K562 (cell line): ENCODE measurements around the gene SLAMF9.

Experiments
- CBFB ChIP-seq: sonication (generic); formaldehyde crosslinking; IDR thresholded peaks from 2 replicates; pipeline ENCODE4 v1.4.0; 2020; ENCODE audit warnings: mild to moderate bottlenecking, missing genetic modification reagents
- HSF4 ChIP-seq: fragments of 250-450 bp; sonication (Bioruptor Pico); IDR thresholded peaks from 2 replicates; pipeline ENCODE4 v2.1.2; 2022; ENCODE audit warnings: mild to moderate bottlenecking, moderate library complexity, borderline replicate concordance
- MEF2A ChIP-seq: IDR thresholded peaks from 2 replicates; pipeline ENCODE4 v1.6.1; 2011; ENCODE audit warnings: low read depth, mild to moderate bottlenecking, low read length, moderate library complexity; ENCODE audit not compliant: control insufficient read depth
- RBM14 ChIP-seq: fragments of 200-400 bp; formaldehyde crosslinking; IDR thresholded peaks from 2 replicates; pipeline ENCODE4 v1.6.1; 2018; ENCODE audit warnings: low read depth, mild to moderate bottlenecking, low read length, moderate library complexity, borderline replicate concordance; ENCODE audit not compliant: insufficient read depth
- RCOR1 ChIP-seq, 2 experiments: IDR thresholded peaks; 2 replicates each; pipeline ENCODE4 v1.6.1; 2012; ENCODE audit warnings: low read depth in 2 of 2, low read length in 2 of 2, borderline replicate concordance in 1 of 2, improper control_type of control experiment in 1 of 2
- SIN3B ChIP-seq: fragments of 450-650 bp; IDR thresholded peaks from 2 replicates; pipeline ENCODE4 v1.6.1; 2017; ENCODE audit warnings: low read depth, mild to moderate bottlenecking, moderate library complexity
- SMARCE1 ChIP-seq: fragments of 450-650 bp; IDR thresholded peaks from 2 replicates; pipeline ENCODE4 v1.7.1; 2016; ENCODE audit warnings: mild to moderate bottlenecking
- SMC3 ChIP-seq: conservative IDR thresholded peaks from 2 replicates; pipeline ENCODE4 v1.6.1; 2011; ENCODE audit warnings: low read depth, low read length, improper control_type of control experiment; ENCODE audit not compliant: insufficient read depth
- SOX6 ChIP-seq: fragments of 450-650 bp; IDR thresholded peaks from 2 replicates; pipeline ENCODE4 v1.6.1; 2014; ENCODE audit warnings: mild to moderate bottlenecking
- TBL1XR1 ChIP-seq, 2 experiments: IDR thresholded peaks; 2 replicates each; pipeline ENCODE4 v1.6.1; 2012; ENCODE audit warnings: improper control_type of control experiment in 2 of 2, low read length in 2 of 2, mild to moderate bottlenecking in 1 of 2
- TF ChIP-seq, protein P1 (sequence below), 3 experiments: IDR thresholded peaks in 2 of 3; conservative IDR thresholded peaks in 1 of 3; 2 replicates each; pipeline ENCODE4 v1.5.1; 2011 to 2012; ENCODE audit warnings: low read length in 3 of 3, mild to moderate bottlenecking in 3 of 3, control low read depth in 2 of 3, improper control_type of control experiment in 1 of 3, inconsistent platforms in 1 of 3, low read depth in 1 of 3, mixed read lengths in 1 of 3, moderate library complexity in 1 of 3; ENCODE audit not compliant: insufficient read depth in 2 of 3
- TF ChIP-seq, protein P2 (sequence below): sonication (generic); formaldehyde crosslinking; IDR thresholded peaks from 2 replicates; pipeline ENCODE4 v1.8.0; 2022; ENCODE audit warnings: mild to moderate bottlenecking, missing genetic modification reagents, borderline replicate concordance

DNA sequence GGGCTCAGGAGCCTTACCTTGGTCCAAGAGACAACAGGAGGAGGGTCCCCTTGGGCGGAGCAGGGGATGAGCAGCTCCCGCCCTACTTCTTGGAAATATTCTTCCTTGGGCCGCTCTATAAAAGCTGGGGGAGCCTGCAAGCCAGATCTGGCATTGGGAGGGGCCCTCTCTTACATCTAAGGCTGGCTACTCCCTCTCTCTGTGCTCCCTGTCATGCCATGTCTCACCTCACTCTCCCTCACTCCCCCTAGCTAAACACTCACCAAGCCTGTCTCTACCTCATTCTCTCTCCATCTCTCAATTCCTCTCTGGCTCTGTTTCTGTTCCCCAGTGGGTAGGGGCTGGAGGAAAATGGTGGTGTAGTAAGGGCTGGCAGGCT is 22.3 kb downstream of the SLAMF9 start:
- TF ChIP-seq SMARCE1 (no peak), SOX6 (no peak), MEF2A (no peak), SMC3 (no peak), SIN3B (no peak), RBM14 (no peak), CBFB (CRISPR knock-in tag) (no peak), HSF4 (CRISPR knock-in tag) (no peak), TBL1XR1 (IDR thresholded peaks at IDR 0.05; ENCODE audit: low read length in 2 of 2) (no peak), RCOR1 (IDR thresholded peaks at IDR 0.05; ENCODE audit: borderline replicate concordance in 1 of 2, low read depth in 2 of 2, low read length in 2 of 2) (no peak)
- TF ChIP-seq, protein P1, sequence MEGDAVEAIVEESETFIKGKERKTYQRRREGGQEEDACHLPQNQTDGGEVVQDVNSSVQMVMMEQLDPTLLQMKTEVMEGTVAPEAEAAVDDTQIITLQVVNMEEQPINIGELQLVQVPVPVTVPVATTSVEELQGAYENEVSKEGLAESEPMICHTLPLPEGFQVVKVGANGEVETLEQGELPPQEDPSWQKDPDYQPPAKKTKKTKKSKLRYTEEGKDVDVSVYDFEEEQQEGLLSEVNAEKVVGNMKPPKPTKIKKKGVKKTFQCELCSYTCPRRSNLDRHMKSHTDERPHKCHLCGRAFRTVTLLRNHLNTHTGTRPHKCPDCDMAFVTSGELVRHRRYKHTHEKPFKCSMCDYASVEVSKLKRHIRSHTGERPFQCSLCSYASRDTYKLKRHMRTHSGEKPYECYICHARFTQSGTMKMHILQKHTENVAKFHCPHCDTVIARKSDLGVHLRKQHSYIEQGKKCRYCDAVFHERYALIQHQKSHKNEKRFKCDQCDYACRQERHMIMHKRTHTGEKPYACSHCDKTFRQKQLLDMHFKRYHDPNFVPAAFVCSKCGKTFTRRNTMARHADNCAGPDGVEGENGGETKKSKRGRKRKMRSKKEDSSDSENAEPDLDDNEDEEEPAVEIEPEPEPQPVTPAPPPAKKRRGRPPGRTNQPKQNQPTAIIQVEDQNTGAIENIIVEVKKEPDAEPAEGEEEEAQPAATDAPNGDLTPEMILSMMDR (IDR thresholded peaks at IDR 0.05 in 2 of 3, conservative IDR thresholded peaks at IDR 0.05 in 1 of 3; ENCODE audit: insufficient read depth in 2 of 3, low read depth in 1 of 3, low read length in 3 of 3): no peak
- TF ChIP-seq, protein P2, sequence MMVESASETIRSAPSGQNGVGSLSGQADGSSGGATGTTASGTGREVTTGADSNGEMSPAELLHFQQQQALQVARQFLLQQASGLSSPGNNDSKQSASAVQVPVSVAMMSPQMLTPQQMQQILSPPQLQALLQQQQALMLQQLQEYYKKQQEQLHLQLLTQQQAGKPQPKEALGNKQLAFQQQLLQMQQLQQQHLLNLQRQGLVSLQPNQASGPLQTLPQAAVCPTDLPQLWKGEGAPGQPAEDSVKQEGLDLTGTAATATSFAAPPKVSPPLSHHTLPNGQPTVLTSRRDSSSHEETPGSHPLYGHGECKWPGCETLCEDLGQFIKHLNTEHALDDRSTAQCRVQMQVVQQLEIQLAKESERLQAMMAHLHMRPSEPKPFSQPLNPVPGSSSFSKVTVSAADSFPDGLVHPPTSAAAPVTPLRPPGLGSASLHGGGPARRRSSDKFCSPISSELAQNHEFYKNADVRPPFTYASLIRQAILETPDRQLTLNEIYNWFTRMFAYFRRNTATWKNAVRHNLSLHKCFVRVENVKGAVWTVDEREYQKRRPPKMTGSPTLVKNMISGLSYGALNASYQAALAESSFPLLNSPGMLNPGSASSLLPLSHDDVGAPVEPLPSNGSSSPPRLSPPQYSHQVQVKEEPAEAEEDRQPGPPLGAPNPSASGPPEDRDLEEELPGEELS (CRISPR knock-in tag): no peak
